Amniotic epithelial cell (primary cell): ENCODE data around the gene ST3GAL3.

Source experiments
- DNase-seq: peaks from one replicate; pipeline ENCODE4 v3.0.0-alpha.2; 2010; ENCODE audit warnings: low read depth

Gene ST3GAL3

GRCh38 chr1:43942411-43942810, 235.1 kb downstream of the ST3GAL3 start:
- DNase-seq, result no peak

GRCh38 chr1:43944860-43945259, 237.5 kb downstream of the ST3GAL3 start:
- DNase-seq, result no peak

DNA sequence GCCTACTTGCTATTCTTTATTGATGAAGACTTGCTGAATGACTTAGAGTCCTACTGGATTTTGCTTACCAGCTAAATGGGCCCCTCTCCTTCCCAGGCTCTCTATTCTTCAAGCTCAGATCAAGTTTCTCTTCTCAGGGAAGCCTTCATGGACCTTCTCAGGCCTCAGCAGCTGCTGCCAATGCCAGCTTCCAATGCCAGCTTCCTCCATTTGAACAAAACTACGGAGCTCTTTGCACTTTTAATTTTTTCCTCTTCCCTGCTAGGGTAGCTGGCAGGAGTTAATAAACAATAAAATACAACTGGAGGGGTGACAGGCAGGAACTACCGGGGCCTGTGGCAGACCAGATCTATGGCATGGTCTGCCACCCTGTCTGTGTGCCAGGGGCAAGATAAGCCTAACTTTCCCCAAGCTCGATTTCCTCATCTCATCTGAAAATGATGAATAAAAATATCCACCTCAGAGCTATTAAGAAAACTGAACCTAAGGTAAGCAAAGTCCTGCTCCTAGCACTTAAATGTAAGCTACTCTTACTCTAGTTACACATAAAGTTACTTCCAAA, 238.4 kb downstream of the ST3GAL3 start:
- no peak for DNase-seq

DNA sequence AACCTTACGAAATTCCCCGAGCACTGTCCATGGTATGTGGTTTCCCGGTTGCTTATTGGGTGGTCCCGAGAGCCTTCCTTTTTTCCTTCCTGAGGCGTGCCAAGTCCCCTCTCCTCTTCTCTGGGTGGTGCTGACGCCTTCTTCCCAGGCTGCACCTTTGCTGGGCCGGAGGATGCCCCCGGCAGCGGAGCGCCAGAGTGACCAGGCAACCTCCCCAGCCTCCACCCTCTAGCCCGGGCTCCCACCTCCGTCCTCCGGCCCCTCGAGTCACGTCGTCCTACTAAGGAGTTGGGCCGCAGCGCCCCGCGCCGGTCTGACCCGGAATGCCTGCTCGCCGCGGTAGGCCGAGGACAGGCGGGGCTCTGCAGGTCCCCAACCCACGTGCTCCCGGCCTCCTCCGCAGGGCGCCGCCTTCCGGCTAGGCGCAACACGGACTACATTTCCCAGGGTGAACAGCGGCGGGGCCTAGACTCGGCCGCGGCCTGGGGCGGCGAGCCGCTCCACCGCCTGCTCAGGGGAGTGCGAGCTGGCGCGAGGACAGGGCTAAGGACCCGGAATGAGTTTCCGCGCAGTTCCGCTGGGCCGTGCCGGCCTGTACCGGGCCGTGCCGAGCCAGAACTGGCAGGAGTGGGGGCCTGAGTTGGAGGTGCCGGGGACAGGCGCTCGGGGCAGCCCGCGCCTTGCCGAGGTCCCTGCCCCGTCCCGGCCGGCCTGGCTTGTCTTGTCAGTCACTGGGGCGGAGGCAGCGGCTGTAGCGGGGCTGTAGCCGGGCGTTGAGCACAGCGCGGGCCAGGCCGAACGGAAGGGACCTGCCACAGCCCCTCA, 239.1 kb downstream of the ST3GAL3 start, which contains the start of gene IPO13:
TSS of gene IPO13 (plus strand) at position 715 of the 825 bp plus-strand sequence. CDS start 651 bp downstream, outside the sequence.
- peak; percentile 93 for DNase-seq

DNA sequence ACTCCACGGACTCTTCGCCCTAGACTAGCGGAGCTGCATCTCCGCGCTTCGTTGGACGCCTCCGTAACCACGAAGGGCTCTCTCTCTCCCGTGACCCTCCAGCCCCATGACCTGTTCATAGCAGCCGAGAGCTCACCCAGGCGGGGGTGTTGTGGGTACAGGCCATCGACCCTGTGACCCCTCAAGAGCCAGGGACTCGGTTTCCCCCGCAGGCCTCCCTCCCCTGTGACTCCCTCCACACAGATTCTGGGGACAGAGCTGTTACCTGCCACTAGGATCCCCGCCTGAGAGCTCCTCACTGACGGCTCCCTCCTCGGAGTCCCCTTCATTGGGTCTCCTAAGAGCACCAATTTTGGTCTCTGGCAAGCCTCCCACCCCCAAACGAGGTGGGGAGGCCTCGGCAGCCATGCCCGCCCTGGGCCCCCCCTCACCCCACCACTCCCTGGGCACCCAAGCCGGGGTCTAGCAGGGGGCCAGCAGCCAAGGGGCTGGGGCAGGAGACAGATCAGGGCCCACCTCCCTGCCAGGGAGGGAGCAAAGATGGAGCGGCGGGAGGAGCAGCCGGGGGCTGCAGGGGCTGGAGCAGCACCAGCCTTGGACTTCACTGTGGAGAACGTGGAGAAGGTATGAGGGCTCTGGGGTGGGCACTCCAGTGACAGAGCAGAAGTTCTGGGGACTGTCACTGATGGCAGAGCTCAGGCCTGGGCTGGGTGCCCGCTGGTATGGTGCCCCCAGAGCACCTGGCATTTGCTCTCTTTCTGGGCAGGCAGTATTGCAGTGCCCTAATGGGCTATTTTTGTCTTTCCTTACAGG, 239.9 kb downstream of the ST3GAL3 start:
- DNase-seq, result no peak

GRCh38 chr1:43947874-43948437, 240.6 kb downstream of the ST3GAL3 start:
- DNase-seq, result no peak

- peak; percentile 44 for DNase-seq
Measured at GRCh38 chr1:43949678-43950077, 242.3 kb downstream of the ST3GAL3 start.

GRCh38 chr1:43951021-43951985, 244.0 kb downstream of the ST3GAL3 start:
- DNase-seq, result no peak

DNA sequence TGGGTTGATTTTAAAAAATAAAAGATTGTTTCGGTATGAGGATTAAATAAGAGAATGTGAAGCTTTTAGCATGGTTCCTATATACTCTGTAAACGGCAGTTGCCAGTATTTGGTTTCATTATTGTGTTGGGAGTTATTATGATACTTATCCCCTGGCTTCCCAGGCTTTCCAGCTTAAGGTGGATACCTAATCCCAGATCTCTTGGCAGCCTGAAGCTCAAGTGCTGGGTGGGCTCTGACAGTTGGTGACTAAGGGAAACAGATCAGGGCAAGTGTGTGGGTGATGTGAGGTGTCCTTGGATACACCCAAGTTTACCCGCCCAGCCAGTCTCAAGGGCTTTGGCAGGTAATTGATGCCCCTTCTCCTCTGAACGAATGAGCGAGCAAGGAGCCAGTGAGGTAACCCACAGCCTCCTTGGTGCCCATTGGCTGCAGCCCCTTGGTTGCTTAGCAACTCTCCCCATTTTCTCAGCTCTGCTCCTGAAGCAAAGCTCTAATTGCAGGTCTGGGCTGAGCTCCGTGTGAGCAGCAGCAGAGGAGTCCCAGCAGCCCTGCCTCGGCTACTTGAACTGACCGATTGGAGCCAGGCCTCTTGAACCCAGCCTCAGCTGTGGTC, 245.5 kb downstream of the ST3GAL3 start:
- DNase-seq, result no peak

- no peak for DNase-seq
Measured at GRCh38 chr1:43953361-43953760, 246.0 kb downstream of the ST3GAL3 start.

- no peak for DNase-seq
Measured at GRCh38 chr1:43954036-43954435, 246.7 kb downstream of the ST3GAL3 start.

DNA sequence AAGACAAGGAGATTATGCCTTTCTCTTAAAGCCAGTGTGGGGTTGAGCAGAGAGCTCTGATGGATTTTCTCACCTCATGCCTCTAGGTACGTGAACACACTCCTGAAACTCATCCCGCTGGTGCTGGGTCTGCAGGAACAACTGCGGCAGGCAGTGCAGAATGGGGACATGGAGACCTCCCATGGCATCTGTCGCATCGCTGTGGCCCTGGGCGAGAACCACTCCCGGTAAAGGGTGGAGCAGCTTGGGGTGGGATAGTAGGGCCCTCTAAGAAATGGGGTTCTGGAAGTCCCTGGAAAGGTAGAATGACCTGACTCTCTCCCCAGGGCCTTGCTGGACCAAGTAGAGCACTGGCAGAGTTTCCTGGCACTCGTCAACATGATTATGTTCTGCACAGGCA, 248.9 kb downstream of the ST3GAL3 start:
- no peak for DNase-seq

- no peak for DNase-seq
Measured at GRCh38 chr1:43957407-43958040, 250.2 kb downstream of the ST3GAL3 start.

GRCh38 chr1:43958351-43959255, 251.3 kb downstream of the ST3GAL3 start:
- DNase-seq, result no peak

- DNase-seq, result no peak
Measured at GRCh38 chr1:43960798-43961197, 253.5 kb downstream of the ST3GAL3 start.

GRCh38 chr1:43961692-43962091, 254.4 kb downstream of the ST3GAL3 start:
- no peak for DNase-seq

GRCh38 chr1:43962324-43962723, 255.0 kb downstream of the ST3GAL3 start:
- no peak for DNase-seq

DNA sequence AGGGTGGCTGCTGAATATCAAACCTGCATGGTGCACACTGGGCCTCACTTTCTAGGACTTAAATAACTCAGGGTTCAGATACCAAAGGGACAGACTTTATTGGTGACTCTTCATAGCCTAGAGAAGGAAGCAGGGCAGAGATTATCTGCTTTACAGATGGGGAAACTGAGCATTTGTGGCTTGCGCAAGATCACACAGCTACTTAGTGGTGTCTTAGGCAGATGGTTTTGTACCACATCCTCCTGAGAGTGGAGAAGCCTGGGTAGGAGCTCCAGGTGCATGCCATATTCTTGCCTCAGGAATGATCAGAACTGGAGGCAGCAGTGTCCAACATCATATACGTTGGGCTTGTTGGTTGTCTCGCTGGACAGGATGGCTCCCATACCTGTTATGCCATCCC, 255.7 kb downstream of the ST3GAL3 start:
- no peak for DNase-seq

GRCh38 chr1:43963890-43964289, 256.6 kb downstream of the ST3GAL3 start:
- DNase-seq, result no peak
